Measurements from ENCODE around the gene CUL3.

The CUL3 gene

GRCh38 chr2:224472137-224472536 lies 113.0 kb downstream of the CUL3 start:
- no peak for DNase-seq (ENCODE audit: low spot score)

- DNase-seq (ENCODE audit: low spot score) = no peak
Observed at GRCh38 chr2:224469374-224469964, 115.7 kb downstream of the CUL3 start.

- no peak for DNase-seq (ENCODE audit: low spot score)
Observed at GRCh38 chr2:224466304-224466895, 118.8 kb downstream of the CUL3 start.

GRCh38 chr2:224461391-224461790 lies 123.8 kb downstream of the CUL3 start:
- DNase-seq (ENCODE audit: low spot score) = no peak

GRCh38 chr2:224457408-224458096 lies 127.6 kb downstream of the CUL3 start:
- no peak for DNase-seq (ENCODE audit: low spot score)

- no peak for DNase-seq (ENCODE audit: low spot score)
Observed at GRCh38 chr2:224453892-224454291, 131.3 kb downstream of the CUL3 start.

- DNase-seq (ENCODE audit: low spot score) = peak; percentile 6
Observed at GRCh38 chr2:224449212-224450147, 135.7 kb downstream of the CUL3 start.

GRCh38 chr2:224448236-224448635 lies 136.9 kb downstream of the CUL3 start:
- DNase-seq (ENCODE audit: low spot score) = no peak

- DNase-seq (ENCODE audit: low spot score) = no peak
Observed at GRCh38 chr2:224444783-224445182, 140.4 kb downstream of the CUL3 start.

GRCh38 chr2:224444021-224444420 lies 141.1 kb downstream of the CUL3 start:
- DNase-seq (ENCODE audit: low spot score) = no peak

- no peak for DNase-seq (ENCODE audit: low spot score)
Observed at GRCh38 chr2:224442071-224442967, 142.8 kb downstream of the CUL3 start.

- no peak for DNase-seq (ENCODE audit: low spot score)
Observed at GRCh38 chr2:224440988-224441387, 144.2 kb downstream of the CUL3 start.

- DNase-seq (ENCODE audit: low spot score) = no peak
Observed at GRCh38 chr2:224438726-224439125, 146.4 kb downstream of the CUL3 start.

- DNase-seq (ENCODE audit: low spot score) = no peak
Observed at GRCh38 chr2:224436634-224437033, 148.5 kb downstream of the CUL3 start.

GRCh38 chr2:224434618-224435017 lies 150.5 kb downstream of the CUL3 start:
- no peak for DNase-seq (ENCODE audit: low spot score)

- no peak for DNase-seq (ENCODE audit: low spot score)
Observed at GRCh38 chr2:224433442-224433841, 151.7 kb downstream of the CUL3 start.

- DNase-seq (ENCODE audit: low spot score) = no peak
Observed at GRCh38 chr2:224432003-224432579, 153.1 kb downstream of the CUL3 start.

- no peak for DNase-seq (ENCODE audit: low spot score)
Observed at GRCh38 chr2:224429441-224429810, 155.7 kb downstream of the CUL3 start.

- DNase-seq (ENCODE audit: low spot score) = no peak
Observed at GRCh38 chr2:224428787-224429440, 156.2 kb downstream of the CUL3 start.

- DNase-seq (ENCODE audit: low spot score) = no peak
Observed at GRCh38 chr2:224427471-224427870, 157.7 kb downstream of the CUL3 start.

GRCh38 chr2:224426656-224427055 lies 158.5 kb downstream of the CUL3 start:
- DNase-seq (ENCODE audit: low spot score) = no peak
